ENCODE results near the gene THRAP3. TPM values are rescaled to one million over a fixed set of nuclear protein-coding genes. Genes with fewer than 3 reads are reported as not detected.

The THRAP3 gene
- total and polyA plus RNA-seq, 2 donors (not counting 3 experiments of a cell fraction or from before 2014, with no cell fraction given) = 38.0 to 144 TPM

DNA sequence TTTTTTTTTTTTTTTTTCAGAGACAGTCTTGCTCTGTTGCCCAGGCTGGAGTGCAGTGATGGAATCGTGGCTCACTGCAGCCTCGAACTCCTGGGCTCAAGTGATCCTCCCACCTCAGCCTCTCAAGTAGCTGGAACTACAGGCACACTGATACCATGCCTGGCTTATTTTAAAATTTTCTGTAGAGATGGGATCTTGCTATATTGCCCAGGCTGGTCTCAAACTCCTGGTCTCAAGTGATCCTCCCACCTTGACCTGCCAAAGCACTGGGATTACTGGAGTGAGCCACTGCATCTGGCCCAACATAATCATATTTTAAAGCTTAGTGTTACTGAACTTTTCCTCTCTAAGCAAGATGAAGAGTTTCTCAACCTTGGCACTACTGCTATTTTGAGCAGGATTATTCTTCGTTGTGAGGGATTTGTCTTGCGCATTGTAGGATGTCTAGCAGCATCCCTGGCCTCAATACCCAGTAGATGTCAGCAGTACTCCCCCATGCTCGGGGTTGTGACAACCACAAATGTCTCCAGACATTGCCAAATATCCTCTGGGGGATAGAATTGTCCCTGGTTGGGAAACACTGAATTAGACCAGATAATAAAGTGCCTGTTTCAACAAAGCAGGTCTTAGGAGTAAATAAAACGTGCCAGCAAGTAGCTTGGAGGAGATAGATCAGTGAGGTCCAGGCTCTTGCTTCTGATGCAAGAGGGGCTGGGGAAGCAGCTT lies 15.1 kb upstream of the THRAP3 start:
- FAIRE-seq = no peak
- no peak overlapping the region for H3K27ac ChIP-seq (ENCODE audit: insufficient read depth, low read depth, low read length)

More for the DNA sequence above, 15.1 kb upstream of the THRAP3 start:
- no peaks in the 10 kb centered on the region for H3K79me2 ChIP-seq (ENCODE audit: control insufficient read depth, insufficient read depth, low read length)
- no peaks in the 10 kb centered on the region for H3K9me3 ChIP-seq (replicated peaks; ENCODE audit: control insufficient read depth, insufficient read depth, low read length)
- dilution Hi-C loops (cut with MboI; ENCODE audit: extremely low pct_ligation_motif_present, low sequenced_read_pairs) = no loop called here
- BruUV-seq (replicated peaks) = no TSS peak
- H3K9me1 ChIP-seq (replicated peaks; ENCODE audit: control insufficient read depth, extremely low read depth, insufficient read depth, low read length) = no peaks in the 10 kb centered on the region
- no peak overlapping the region for H3K4me3 ChIP-seq (replicated peaks in 1 of 3; ENCODE audit: insufficient read depth in 1 of 3, low read depth in 1 of 3, low read length in 3 of 3)
- H3K9ac ChIP-seq (replicated peaks; ENCODE audit: extremely low read depth, insufficient read depth, low read length) = no peak overlapping the region
- DNase-seq (ENCODE audit: low read depth, low spot score) = no peak
- no peak overlapping the region for H2AFZ ChIP-seq (ENCODE audit: low read depth, low read length)
- POLR2A ChIA-PET = no interaction called here
- CTCF ChIA-PET = interaction anchor here (0.8 to 1.2 kb wide), 2 partner anchors 21 to 77 kb away, joined by 3 read pairs; no protein-coding TSS in a partner anchor
- intact Hi-C loops (cut with micrococcal nuclease) = no loop called here
- TF ChIP-seq MYC (IDR thresholded peaks at IDR 0.05; ENCODE audit: low read depth, low read length) (no peak), POLR2A (IDR thresholded peaks at IDR 0.05; ENCODE audit: low read depth, low read length) (no peak), JUN (IDR thresholded peaks at IDR 0.05; ENCODE audit: borderline replicate concordance, insufficient read depth, insufficient read length, low read depth) (no peak), POLR2AphosphoS5 (IDR thresholded peaks at IDR 0.05; ENCODE audit: insufficient read depth, low read depth, low read length) (no peak), GATA2 (IDR thresholded peaks at IDR 0.05; ENCODE audit: insufficient read depth, insufficient read length, low read depth, low read length) (no peak), EZH2 (IDR thresholded peaks at IDR 0.05; ENCODE audit: borderline replicate concordance, low read depth, low read length, severe bottlenecking) (no peak), FOS (IDR thresholded peaks at IDR 0.05; ENCODE audit: borderline replicate concordance, insufficient read depth, low read length) (no peak)
- TF ChIP-seq, protein P1, sequence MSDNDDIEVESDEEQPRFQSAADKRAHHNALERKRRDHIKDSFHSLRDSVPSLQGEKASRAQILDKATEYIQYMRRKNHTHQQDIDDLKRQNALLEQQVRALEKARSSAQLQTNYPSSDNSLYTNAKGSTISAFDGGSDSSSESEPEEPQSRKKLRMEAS (IDR thresholded peaks at IDR 0.05; ENCODE audit: insufficient read depth, insufficient read length) = no peak
- TF ChIP-seq, protein P2, sequence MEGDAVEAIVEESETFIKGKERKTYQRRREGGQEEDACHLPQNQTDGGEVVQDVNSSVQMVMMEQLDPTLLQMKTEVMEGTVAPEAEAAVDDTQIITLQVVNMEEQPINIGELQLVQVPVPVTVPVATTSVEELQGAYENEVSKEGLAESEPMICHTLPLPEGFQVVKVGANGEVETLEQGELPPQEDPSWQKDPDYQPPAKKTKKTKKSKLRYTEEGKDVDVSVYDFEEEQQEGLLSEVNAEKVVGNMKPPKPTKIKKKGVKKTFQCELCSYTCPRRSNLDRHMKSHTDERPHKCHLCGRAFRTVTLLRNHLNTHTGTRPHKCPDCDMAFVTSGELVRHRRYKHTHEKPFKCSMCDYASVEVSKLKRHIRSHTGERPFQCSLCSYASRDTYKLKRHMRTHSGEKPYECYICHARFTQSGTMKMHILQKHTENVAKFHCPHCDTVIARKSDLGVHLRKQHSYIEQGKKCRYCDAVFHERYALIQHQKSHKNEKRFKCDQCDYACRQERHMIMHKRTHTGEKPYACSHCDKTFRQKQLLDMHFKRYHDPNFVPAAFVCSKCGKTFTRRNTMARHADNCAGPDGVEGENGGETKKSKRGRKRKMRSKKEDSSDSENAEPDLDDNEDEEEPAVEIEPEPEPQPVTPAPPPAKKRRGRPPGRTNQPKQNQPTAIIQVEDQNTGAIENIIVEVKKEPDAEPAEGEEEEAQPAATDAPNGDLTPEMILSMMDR (IDR thresholded peaks at IDR 0.05; ENCODE audit: extremely low read depth in 1 of 2, insufficient read depth in 1 of 2, low read depth in 1 of 2, low read length in 2 of 2) = no peak
- H3K4me2 ChIP-seq (ENCODE audit: insufficient read depth, low read length) = no peak overlapping the region
- H3K4me1 ChIP-seq (ENCODE audit: control insufficient read depth, extremely low read depth, insufficient read depth, low read length) = no peaks in the 10 kb centered on the region
- no peaks in the 10 kb centered on the region for H4K20me1 ChIP-seq (replicated peaks; ENCODE audit: control insufficient read depth, extremely low read depth, insufficient read depth, low read length)
- H3K36me3 ChIP-seq (ENCODE audit: control insufficient read depth in 2 of 2, extremely low read depth in 1 of 2, insufficient read depth in 2 of 2, low read length in 2 of 2) = no peaks in the 10 kb centered on the region
- no peaks in the 10 kb centered on the region for H3K27me3 ChIP-seq (ENCODE audit: control insufficient read depth in 2 of 2, insufficient read depth in 2 of 2, low read length in 2 of 2)
